Glomerular endothelial cell (primary cell): Measurements from ENCODE around the gene KLHL36. TPM values are rescaled to one million over a fixed set of nuclear protein-coding genes. Genes with fewer than 3 reads are reported as not detected.
"Not testable (repeated sequence)": the region's sequence is repeated elsewhere in the genome, so short reads cannot be mapped to it uniquely, and the experiment has no call there.

Source experiments
- DNase-seq: peaks from one replicate; pipeline ENCODE4 v3.0.0-alpha.2; 2011; ENCODE audit warnings: low read depth, low spot score; ENCODE audit errors: extremely low read depth
- total RNA-seq: library from RNA; depleted of rRNA; stranded (reverse); fragments of >200 nt; gene quantifications from 2 replicates; pipeline ENCODE4 v1.2.3, GENCODE V29; 2015

The KLHL36 gene
- total RNA-seq, 1 donor from 2014 or later, result 47.5 TPM

GRCh38 chr16:84614968-84615813 lies 33.1 kb upstream of the KLHL36 start:
- no peak for DNase-seq

DNA sequence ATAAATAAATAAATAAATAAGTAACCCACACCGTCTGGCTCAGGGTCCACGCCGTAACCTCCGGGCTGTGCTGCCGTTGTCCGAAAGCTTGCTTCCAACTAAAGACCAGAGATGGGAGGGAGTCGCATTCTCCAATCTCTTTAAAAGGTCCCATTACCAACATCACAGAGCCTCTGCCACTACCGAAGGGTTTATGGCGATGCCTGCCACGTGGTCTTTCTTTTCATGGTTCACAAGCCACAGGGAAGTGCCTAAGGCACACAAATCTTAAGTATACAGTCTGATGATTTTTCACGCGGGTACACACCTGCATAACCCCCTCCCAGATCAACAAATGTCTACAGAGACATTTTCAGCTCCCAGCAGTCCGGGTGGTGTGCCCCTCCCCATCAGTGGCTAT lies 31.8 kb upstream of the KLHL36 start:
- no peak for DNase-seq

GRCh38 chr16:84617041-84617790 lies 31.1 kb upstream of the KLHL36 start:
- no peak for DNase-seq

- no peak for DNase-seq
These were observed 30.3 kb upstream of the KLHL36 start, which contains the start of gene COTL1 for GRCh38 chr16:84617791-84618580. COTL1 (minus strand) TSS chr16:84618078; CDS start chr16:84617914, 164 bp downstream.

DNA sequence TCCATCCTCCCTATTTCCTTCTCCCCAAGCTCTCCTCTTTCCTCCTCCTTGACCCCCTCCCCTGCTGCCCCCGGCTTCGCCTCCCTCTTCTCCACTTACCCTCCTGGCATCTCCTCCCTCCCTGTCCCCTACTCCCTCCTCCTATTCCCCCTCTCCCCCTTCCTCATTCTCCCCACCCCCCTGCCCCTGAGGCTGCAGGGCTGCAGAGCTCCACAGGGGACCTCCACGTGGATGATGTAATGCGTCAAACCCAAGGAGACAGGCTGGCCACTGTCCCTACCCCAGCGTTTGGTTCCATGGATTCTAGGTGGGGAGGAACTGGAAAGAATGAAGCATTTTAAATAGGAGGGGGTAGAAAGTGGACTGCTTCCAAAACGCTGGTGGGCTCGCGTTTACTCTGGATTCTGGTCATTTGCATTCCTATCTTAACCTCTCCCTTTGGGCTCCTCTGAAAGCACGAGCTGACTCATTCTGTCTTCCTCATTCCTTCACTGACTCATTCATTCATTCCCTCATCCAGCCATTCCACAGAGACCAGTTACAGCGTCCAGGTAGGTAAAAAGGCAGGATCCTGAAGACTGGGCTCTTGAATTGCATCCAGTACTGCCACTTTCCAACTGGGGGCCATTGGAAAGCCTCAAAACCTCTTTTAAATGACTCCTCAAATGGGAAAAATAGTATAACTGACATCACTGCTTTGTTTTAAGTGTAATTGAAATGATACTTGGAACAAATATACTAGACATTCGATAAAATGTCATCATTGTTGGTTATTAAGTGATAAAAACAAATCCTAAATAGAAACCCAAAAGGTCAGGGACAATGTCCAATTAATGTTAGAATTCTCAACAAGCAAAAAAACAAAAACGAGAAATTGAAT lies 29.5 kb upstream of the KLHL36 start:
- no peak for DNase-seq

DNA sequence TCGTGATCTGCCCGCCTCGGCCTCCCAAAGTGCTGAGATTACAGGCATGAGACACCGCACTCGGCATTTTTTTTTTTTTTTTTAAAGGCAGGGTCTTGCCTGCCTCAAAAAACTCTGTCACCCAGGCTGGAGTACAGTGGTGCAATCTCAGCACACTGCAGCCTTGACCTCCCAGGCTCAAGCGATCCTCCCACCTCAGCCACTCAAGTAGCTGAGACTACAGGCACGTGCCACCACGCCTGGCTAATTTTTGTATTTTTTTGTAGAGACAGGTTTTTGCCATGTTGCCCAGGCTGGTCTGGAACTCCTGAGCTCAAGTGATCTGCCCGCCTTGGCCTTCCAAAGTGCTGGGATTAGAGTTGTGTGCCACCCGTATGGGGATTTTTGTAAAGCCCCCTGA lies 27.4 kb upstream of the KLHL36 start:
- not testable (repeated sequence) for DNase-seq

- no peak for DNase-seq
These were observed 22.8 kb upstream of the KLHL36 start for GRCh38 chr16:84625556-84625955.

GRCh38 chr16:84628226-84628731 lies 20.0 kb upstream of the KLHL36 start:
- no peak for DNase-seq

GRCh38 chr16:84629580-84629979 lies 18.7 kb upstream of the KLHL36 start:
- no peak for DNase-seq

DNA sequence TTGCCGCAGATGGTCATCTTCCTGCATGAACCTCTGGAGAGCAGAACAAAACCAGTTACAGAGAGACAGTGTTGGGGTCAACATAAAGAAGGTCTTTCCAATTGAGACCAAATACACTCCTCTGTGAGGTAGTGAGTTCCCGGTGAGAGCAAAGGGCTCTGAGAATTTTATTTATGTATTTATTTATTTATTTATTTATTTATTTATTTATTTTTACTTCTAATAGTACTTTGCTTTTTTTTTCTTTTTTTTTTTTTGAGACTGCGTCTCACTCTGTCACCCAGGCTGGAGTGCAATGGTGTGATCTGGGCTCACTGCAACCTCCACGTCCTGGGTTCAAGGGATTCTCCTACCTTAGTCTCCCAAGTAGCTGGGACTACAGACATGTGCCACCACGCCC lies 18.3 kb upstream of the KLHL36 start:
- DNase-seq, result no peak

- no peak for DNase-seq
These were observed 17.7 kb upstream of the KLHL36 start for GRCh38 chr16:84630446-84631152.

DNA sequence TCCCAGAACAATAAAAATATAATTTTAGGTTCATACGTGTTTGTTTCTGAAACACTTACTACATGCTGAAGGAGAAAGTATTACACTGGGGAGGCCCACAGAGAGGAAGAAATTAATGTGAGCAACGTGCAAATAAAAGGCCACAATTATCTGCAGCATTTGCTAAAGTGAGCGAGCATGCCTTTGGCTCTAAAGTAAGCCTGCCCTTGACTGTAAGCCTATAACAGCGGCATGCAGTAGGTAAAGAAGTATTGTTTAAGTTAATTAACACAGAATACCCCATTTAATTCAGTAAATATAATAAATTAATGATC lies 17.2 kb upstream of the KLHL36 start:
- no peak for DNase-seq

- no peak for DNase-seq
These were observed 16.4 kb upstream of the KLHL36 start for GRCh38 chr16:84631886-84632285.

- not testable (repeated sequence) for DNase-seq
These were observed 15.4 kb upstream of the KLHL36 start for GRCh38 chr16:84632862-84633261.

- no peak for DNase-seq
These were observed 14.7 kb upstream of the KLHL36 start for GRCh38 chr16:84633622-84634021.

GRCh38 chr16:84635702-84636101 lies 12.6 kb upstream of the KLHL36 start:
- DNase-seq, result no peak

DNA sequence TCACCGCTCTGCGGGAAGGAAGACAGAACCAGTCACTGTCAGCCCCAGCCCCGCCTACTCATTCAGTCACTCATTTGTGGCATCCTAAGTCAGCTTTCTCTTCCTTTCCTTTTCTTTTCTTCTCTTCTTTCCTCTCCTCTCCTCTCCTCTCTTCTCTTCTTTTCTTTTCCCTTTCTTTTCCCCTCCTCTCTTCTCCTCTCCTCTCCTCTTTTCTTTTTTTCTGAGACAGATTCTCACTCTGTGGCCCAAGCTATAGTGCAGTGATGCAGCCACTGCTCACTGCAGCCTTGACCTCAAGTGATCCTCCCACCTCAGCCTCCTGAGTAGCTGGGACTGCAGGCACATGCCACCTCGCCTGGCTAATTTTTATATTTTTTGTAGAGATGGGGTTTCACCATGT lies 10.6 kb upstream of the KLHL36 start:
- DNase-seq, result no peak

- no peak for DNase-seq
These were observed 10.0 kb upstream of the KLHL36 start for GRCh38 chr16:84638231-84638806.

- no peak for DNase-seq
These were observed 8.2 kb upstream of the KLHL36 start for GRCh38 chr16:84640145-84640544.
